ENCODE results near the gene HIVEP1.

GRCh38 chr6:12014873-12015149, 2.7 kb downstream of the HIVEP1 start:
- TF ChIP-seq, protein P1, sequence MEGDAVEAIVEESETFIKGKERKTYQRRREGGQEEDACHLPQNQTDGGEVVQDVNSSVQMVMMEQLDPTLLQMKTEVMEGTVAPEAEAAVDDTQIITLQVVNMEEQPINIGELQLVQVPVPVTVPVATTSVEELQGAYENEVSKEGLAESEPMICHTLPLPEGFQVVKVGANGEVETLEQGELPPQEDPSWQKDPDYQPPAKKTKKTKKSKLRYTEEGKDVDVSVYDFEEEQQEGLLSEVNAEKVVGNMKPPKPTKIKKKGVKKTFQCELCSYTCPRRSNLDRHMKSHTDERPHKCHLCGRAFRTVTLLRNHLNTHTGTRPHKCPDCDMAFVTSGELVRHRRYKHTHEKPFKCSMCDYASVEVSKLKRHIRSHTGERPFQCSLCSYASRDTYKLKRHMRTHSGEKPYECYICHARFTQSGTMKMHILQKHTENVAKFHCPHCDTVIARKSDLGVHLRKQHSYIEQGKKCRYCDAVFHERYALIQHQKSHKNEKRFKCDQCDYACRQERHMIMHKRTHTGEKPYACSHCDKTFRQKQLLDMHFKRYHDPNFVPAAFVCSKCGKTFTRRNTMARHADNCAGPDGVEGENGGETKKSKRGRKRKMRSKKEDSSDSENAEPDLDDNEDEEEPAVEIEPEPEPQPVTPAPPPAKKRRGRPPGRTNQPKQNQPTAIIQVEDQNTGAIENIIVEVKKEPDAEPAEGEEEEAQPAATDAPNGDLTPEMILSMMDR (IDR thresholded peaks at IDR 0.05; ENCODE audit: low read depth, low read length, missing input control) = no peak
- TF ChIP-seq EGR1 (IDR thresholded peaks at IDR 0.05; ENCODE audit: low read depth in 2 of 2) (no peak), RXRA (IDR thresholded peaks at IDR 0.05) (no peak), JUND (IDR thresholded peaks at IDR 0.05) (no peak), ZBTB33 (IDR thresholded peaks at IDR 0.05) (no peak)
- TF ChIP-seq, protein P2, sequence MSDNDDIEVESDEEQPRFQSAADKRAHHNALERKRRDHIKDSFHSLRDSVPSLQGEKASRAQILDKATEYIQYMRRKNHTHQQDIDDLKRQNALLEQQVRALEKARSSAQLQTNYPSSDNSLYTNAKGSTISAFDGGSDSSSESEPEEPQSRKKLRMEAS (IDR thresholded peaks at IDR 0.05) = no peak
